SU-DHL-6 (cell line): Measurements from ENCODE around the gene ESRRA.

Source experiments
- CTCF ChIP-seq: fragments of 200-600 bp; sonication (generic); IDR thresholded peaks from one replicate; pipeline ENCODE4 v1.5.1; 2017; ENCODE audit warnings: antibody characterized with exemption, mild to moderate bottlenecking, low read length, moderate library complexity; ENCODE audit not compliant: insufficient read depth, poor library complexity, severe bottlenecking
- EZH2phosphoT487 ChIP-seq: fragments of 200-600 bp; sonication (generic), shearing (Covaris generic); conservative IDR thresholded peaks from 2 replicates; pipeline ENCODE4 v1.6.1; 2018; ENCODE audit warnings: mild to moderate bottlenecking, antibody characterized with exemption, low read length, moderate library complexity, mixed read lengths

- peak; percentile 100 for TF ChIP-seq CTCF
- TF ChIP-seq EZH2phosphoT487 = no peak
These were observed 830 bp upstream of the ESRRA start for GRCh38 chr11:64304316-64305072.
